CD4-positive, alpha-beta T cell treated with Interleukin-10 for 1 hour (primary cell): ENCODE data around the gene ZNF407.

ENCODE experiments used
- DNase-seq: peaks from one replicate; pipeline ENCODE4 v3.0.0-alpha.2; 2020

The ZNF407 gene

DNA sequence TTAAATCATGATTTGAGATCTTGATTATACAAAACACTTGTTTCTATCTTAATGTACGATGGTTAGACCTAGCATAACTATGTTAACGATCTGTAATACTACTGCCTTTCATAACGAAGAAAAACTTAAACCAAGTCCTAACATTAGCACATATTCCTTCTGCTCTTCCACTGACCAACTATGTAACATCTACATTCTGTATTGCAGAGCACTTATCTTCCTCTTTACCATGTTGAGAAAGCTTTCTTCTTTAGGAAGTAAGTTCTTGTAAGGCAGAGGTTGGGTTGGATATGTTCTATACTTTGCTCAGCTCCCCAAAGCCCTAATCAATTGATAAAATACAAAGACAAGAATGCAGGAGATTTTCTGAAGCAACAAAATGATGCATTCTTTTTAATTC, 7.9 kb upstream of the ZNF407 start:
- no peak for DNase-seq

DNA sequence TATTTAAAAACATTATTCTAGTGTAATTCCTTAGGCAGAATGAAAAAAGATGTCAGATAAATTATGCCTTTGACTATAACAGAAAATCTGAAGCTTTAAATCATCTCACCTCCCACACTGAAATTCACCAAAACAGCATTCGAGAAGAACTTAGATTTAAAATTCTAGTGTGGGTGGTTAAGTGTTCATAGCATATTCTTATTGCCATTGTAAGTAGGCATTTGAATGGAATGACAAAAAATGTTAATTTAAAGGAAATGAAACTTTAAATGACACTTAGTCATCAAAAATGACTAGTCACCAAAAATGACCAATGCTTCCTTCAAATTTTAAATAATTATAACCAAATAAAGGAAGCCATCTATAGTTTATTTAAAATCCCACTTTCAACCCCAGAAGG, 7.0 kb upstream of the ZNF407 start:
- DNase-seq = no peak

GRCh38 chr18:74595431-74595830, 2.2 kb upstream of the ZNF407 start:
- DNase-seq = no peak

- DNase-seq = no peak
Observed at GRCh38 chr18:74597034-74597661, 522 bp upstream of the ZNF407 start.

DNA sequence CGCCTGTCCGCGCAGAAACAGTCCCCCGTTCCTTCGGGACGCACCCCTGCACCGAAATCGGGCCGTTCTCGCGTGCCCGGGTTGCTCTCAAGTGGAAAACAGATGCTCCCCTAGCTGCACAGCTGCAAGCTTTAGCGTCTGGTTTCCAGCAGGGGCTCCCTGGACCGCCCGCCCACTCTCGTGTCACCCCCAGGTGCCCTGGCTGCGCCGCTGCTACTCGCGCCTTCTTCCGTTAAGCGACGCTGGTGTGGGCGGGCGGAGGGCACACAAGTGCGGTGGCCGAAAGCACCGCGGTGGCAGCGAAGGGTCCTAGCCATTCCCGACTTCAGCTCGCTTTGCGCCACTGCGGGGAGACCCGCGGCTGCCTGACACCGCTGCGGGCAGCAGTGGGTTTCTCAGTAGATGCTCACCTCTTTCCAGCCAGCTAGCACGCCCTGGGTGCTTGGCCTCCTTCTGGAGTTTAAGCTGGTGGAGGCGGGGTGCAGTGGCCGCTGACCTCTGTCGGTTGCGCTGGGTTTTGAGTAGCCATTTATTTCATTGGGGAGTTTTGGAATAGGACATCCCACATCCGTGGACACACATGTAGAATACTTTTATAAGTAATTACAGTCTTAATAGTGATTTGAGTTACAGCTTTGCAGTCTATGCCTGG, 806 bp downstream of the ZNF407 start:
- DNase-seq = peak; percentile 67

GRCh38 chr18:74604361-74604760, 6.7 kb downstream of the ZNF407 start:
- no peak for DNase-seq

DNA sequence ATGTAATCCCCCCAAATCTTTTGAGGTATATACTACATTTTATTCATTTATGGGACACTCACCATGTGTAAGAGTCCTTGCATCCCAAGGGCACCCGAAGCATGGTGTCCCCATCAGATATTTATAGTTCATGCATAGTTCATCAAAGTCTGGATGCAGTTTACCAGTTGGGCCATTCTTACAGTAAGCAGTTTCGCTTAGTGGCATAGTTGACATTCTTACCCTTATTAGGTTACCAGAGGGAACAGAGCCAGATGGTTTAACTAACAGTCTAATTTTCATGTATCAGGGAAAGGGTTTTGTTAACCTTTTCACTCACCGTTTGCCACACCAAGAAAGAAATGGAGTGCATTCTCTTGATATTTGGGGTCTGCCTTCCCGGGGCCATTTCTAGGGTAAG, 7.1 kb downstream of the ZNF407 start:
- DNase-seq = no peak

DNA sequence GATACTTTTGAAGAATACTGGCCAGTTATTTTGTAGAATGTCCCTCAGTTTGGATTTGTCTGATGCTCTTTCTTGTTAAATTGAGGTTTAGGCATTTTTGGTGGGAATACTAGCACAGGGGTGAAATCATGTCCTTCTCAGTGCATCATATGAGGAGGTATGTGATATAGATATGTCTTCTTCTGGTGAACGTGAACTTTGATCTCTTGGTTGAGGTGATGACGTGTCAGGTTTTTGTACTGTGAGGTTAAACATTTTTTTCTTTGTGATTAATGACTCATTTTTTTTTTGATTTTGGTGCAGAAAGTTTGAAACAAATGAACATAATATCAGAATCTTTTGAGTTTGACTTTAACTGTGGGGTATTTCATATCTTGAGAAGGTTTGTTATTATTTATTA, 11.0 kb downstream of the ZNF407 start:
- DNase-seq = no peak

- no peak for DNase-seq
Observed at GRCh38 chr18:74609535-74609934, 11.9 kb downstream of the ZNF407 start.

DNA sequence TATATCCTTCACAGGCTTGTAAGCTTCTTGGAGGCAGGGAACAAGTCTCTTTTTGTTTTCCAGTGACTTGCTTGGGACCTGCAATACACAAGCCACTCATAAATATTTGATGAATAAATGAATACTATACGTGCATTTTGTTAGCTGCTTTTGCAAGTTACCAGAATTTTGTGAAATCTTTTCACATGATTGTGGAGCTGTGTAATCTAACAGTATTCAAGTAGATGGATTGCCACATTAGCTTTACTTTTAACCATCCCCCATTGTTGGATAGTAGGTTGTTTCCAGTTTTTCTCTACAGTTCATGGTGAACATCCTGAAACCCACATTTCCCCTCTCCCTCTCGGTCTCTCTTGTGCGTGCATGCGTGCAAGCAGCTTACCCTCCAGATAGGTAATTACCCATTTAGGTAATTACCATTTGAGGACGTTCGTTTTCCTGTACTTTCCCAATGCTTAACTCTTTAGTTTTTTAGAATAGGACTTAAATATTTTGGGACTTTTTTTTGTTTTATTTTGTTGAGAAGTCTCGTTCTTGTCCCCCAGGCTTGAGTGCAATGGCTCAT, 12.5 kb downstream of the ZNF407 start:
- DNase-seq = no peak

GRCh38 chr18:74610860-74611259, 13.2 kb downstream of the ZNF407 start:
- DNase-seq = no peak

DNA sequence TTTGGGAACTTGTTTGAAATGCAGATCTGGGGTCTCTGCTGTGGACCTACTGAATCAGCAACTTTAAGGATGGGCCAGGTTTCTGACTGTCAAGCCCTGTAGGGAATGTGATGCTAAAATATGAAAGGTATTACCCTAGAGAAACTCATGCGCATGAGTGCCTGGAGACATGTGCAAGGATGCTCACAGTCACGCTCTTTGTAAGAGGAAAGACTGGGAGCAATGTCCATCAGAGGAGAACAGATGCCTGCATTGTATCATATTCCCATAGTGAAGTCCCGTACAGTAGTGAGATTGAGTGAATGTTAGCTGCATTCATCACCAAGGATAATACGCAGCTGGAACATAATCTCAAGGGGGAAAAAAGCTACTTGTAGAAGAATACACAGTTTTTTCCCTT, 14.1 kb downstream of the ZNF407 start:
- no peak for DNase-seq

DNA sequence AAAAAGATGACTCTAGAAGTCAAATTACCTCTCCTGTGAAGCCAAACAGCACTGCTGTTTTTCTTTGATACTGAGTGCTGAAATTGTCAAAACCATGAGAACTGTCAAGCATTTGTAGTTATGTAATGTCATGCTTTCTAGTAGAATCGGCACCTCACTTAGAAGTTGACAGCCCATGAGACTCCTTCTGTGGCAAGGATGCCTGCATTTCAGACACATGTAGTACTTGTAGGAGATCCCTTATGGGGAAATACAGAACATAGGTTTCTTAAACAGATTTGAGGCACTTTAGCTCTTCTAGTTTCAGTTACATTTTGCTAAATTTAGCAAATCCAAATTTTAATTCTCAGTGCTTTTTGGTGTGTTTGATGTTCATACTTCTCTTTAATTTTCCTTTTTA, 15.7 kb downstream of the ZNF407 start:
- no peak for DNase-seq

DNA sequence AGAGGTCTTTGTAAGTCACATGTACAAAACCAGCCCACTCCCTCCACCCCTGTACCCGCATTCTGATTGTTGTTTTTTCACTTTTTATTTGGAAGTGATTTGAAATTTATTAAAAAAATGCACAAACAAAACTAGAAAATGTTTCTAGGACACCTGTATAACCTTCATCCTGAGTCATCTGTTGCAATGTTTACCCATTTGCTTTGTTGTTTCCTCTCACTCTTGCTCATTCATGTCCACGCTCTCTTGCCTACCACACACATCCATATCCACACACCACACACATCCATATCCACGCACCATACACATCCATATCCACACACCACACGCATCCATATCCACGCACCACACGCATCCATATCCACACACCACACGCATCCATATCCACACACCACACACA, 18.8 kb downstream of the ZNF407 start:
- DNase-seq = no peak

DNA sequence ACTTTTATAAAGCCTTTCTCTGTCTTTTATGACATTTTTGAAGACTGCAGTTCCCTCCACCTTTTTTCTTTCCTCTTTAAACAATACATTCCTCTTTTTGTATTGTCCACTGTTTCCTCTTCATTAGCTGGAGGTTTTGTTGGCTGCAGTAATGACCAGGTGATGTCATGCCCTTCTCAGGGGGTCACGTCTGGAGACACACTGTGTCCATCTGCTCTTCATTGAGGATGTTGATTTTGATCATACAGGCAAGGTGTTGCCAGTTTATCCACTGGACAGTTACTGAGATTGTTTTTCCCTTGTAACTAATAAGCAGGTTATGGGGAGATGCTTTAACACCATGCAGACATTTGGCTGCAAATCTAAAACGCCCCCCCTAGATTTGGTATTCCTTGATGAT, 19.8 kb downstream of the ZNF407 start:
- DNase-seq = no peak

DNA sequence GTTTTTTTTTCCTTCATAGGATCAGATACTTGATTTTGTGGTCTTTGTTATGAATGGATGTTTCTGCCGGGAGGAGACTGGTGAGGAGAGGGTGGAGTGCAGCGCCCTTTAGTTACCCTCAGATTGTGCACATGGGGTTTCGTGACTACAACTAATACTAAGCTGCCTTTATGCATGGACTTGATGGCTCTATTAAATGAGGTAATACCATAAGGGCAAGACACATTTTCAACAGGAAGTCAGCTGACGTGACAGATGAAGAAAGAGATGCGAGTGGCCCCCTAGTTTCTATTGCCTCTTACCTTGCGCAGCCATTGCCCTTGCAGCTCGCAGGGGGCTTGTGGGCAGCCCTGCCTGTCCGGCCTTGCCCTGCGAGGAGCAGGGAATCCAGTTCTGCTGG, 24.4 kb downstream of the ZNF407 start:
- DNase-seq = no peak

DNA sequence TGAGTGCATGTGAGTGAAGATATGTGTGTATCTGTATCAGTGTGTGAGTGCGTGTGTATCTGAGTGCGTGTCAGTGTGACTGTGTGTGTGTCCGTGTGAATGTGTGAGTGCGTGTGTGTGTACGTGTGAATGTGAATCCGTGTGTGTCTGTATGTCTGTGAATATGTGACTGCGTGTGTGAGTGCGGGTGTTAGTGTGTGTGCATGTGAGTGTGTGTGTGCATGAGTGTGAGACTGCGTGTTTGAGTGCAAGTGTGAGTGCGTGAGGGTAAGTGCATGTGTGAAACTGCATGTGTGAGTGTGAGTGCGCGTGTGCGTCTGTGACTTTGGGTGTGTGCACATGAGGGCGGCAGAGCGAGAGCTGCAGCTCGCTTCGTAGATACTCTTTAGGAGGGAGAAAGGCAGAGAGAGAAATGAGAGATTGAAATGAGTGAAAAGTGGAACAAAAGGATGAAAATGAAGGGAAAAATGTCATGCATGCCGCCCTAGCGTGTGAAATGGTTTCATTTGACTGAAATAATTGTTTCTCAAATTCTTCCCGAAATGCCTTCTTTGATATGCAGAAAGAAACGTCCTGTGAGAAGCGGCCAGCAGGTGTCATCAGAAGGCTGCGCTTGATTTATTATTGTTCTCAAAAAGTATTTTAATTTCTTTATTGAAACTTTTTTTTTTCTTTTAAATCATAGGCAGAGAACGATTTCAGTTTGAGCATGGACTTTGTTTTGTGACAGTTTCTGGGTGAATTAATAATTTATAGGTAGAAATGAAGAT, 25.6 kb downstream of the ZNF407 start:
- peak; percentile 35 for DNase-seq

DNA sequence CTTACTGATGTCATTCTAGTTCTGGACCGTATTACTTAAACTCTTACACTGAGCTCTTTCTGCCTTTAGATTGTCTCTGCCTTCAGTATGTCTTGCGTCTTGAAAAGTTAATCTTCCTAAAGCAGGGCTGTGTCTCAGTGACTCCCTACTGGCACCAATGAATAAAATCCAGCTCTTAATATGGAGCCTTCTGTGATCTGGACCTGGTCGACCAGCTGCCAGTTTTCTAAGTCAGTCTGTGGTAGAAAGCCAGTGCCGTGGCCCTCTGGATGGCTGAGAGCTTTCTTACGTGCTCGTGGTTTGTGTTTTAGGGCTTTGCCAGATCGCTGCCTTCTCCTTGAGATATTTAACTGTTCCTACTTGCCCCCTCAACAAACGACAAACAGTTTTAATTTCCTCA, 26.8 kb downstream of the ZNF407 start:
- DNase-seq = no peak

DNA sequence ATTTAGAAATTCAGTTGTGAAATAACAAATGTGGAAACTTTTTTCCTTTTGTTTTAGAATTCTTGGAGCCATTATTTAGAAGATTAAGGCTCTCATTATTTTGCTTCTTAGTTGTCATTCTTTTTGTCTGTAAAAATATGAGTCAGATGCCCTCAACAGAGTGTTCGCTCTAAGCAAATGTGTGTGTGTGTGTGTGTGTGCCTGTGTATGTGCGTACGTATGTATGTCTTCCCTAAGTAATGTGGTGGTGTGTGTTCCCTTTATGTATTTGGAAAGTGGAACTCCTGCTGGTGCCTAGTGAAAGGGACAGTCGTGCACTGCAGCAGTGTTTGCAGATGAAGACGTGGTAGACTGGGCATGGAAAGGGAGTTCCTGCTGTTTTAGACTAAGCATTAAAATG, 27.5 kb downstream of the ZNF407 start:
- DNase-seq = no peak

DNA sequence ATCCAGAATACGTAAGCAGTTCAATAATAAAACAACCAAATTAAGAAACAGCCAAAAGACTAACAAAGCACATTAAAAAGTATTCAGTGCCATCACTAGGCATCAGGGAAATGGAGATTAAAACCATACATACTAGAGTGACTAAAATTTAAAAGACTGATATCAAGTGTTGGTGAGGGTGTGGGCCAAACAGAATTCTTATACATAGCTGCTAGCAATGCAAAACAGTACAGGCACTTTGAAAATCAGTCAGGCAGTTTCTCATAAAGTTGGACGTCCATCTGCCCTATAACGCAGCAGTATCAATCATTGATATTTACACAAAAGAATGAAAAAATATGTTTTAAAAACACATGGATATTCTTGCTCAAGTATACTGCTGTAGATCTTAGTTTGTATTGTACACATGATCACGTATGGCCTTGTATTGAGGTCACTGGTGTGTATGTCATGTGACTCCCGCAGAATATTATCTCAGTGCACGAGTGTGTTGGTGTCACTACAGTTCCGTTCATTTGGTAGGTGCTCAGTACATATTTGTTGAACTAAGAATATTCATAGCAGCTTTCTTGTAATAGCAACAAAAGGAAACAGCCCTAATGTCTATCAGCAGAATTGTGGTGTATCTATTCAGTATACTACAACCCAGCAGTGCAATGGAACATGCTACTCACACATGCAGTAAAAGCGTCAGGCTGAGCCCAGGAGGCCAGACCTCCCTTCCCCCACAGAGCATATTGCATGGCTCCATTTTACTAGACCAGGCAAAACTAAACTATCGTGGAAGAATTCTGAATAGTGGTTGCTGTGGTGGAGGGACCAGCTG, 28.6 kb downstream of the ZNF407 start:
- DNase-seq = no peak

GRCh38 chr18:74630804-74631203, 33.1 kb downstream of the ZNF407 start:
- DNase-seq = no peak

- no peak for DNase-seq
Observed at GRCh38 chr18:74631212-74631611, 33.5 kb downstream of the ZNF407 start.
